SJCRH30 (cell line): ENCODE results near the gene ETDC. TPM values are rescaled to one million over a fixed set of nuclear protein-coding genes. Genes with fewer than 3 reads are reported as not detected.
A peak's percentile ranks its signal among the peaks of the same experiment; 100 is the strongest.
"Not testable (repeated sequence)": the region's sequence is repeated elsewhere in the genome, so short reads cannot be mapped to it uniquely, and the experiment has no call there.

Source experiments
- DNase-seq, 2 experiments: peaks; one replicate each; pipeline ENCODE4 v3.0.0-alpha.2; 2015 to 2020
- H3K27ac ChIP-seq: fragments of 250-450 bp; sonication (Bioruptor Pico); 2 replicates; pipeline ENCODE4 v1.5.1; 2020; ENCODE audit warnings: mild to moderate bottlenecking, moderate library complexity
- H3K27me3 ChIP-seq: fragments of 250-450 bp; sonication (Bioruptor Pico); 2 replicates; pipeline ENCODE4 v1.5.1; 2020; ENCODE audit warnings: mild to moderate bottlenecking, moderate library complexity
- H3K36me3 ChIP-seq: fragments of 250-450 bp; sonication (Bioruptor Pico); 2 replicates; pipeline ENCODE4 v1.5.1; 2020; ENCODE audit warnings: mild to moderate bottlenecking, moderate library complexity
- H3K4me1 ChIP-seq: fragments of 250-450 bp; sonication (Bioruptor Pico); 2 replicates; pipeline ENCODE4 v1.5.1; 2020; ENCODE audit warnings: mild to moderate bottlenecking, moderate library complexity
- H3K4me3 ChIP-seq: fragments of 250-450 bp; sonication (Bioruptor Pico); 2 replicates; pipeline ENCODE4 v1.5.1; 2020; ENCODE audit warnings: mild to moderate bottlenecking, moderate library complexity
- H3K9me3 ChIP-seq: fragments of 250-450 bp; sonication (Bioruptor Pico); replicated peaks from 2 replicates; pipeline ENCODE4 v1.5.1; 2020; ENCODE audit warnings: mild to moderate bottlenecking, moderate library complexity
- total RNA-seq: library from RNA; depleted of rRNA; stranded (reverse); fragments of >200 nt; shearing (Covaris generic); gene quantifications from 2 replicates; pipeline ENCODE4 v1.2.3, GENCODE V29; 2014; rRNA removed

The ETDC gene
- total RNA-seq: not detected in 2 replicates

DNA sequence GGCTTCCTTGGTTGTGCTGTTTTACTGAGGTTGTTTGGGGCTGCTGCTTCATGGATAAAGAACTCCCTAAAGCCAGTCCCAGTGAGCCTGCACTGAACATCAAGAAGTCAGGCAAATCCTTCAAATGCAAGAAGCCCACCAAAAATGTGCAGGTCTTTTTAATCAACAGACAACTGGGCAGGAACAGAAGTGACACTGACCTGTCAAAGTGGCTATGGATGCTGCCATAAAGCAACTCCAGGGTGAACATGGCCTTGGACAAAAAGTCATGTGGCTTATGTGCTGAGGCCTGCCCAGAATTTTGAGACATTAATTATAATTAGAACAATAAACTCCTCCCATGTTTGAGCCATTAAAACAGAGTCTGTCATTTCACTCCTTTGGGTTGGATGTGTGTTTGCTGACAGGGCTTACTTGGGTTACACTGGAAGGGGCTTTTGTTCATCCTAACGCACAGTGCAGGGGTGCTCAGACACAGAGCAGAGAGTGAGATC, at the start of gene ETDC:
Gene ETDC, plus strand, starts transcription at position 51 of the 494 bp plus-strand sequence. Its CDS starts 0 bp downstream, at position 51.
- H3K4me1 ChIP-seq: peaks cover 3% of the 10 kb centered on the region; the same call in 1 of the 2 replicates
- no peaks in the 10 kb centered on the region for H3K36me3 ChIP-seq
- H3K9me3 ChIP-seq: no peaks in the 10 kb centered on the region
- H3K27me3 ChIP-seq: no peaks in the 10 kb centered on the region
- H3K27ac ChIP-seq: peak within 1 kb of the TSS; percentile 29; the same call in 1 of the 2 replicates
- no peak within 1 kb of the TSS for H3K4me3 ChIP-seq
- DNase-seq: no peak

GRCh38 chrX:135260976-135261375, 48.3 kb upstream of the ETDC start:
- not testable (repeated sequence) for H3K36me3 ChIP-seq, H3K9me3 ChIP-seq, H3K4me3 ChIP-seq, H3K27me3 ChIP-seq, DNase-seq, H3K4me1 ChIP-seq, H3K27ac ChIP-seq

DNA sequence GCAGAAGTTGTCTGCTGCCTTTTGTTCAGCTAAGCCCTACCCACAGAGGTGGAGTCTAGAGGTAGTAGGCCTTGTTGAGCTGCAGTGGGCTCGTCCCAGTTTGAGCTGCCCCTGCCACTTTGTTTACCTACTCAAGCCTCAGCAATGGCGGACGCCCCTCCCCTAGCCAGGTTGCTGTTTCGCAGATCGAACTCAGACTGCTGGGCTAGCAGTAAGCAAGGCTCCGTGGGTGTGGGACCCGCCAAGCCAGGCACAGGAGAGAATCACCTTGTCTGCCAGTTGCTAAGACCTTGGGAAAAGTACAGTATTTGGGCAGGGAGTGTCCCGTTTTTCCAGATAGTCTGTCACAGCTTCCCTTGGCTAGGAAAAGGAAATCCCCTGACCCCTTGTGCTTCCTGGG, 45.9 kb upstream of the ETDC start:
- H3K4me1 ChIP-seq, H3K27me3 ChIP-seq, H3K4me3 ChIP-seq, H3K9me3 ChIP-seq, H3K36me3 ChIP-seq, DNase-seq, H3K27ac ChIP-seq: not testable (repeated sequence)

DNA sequence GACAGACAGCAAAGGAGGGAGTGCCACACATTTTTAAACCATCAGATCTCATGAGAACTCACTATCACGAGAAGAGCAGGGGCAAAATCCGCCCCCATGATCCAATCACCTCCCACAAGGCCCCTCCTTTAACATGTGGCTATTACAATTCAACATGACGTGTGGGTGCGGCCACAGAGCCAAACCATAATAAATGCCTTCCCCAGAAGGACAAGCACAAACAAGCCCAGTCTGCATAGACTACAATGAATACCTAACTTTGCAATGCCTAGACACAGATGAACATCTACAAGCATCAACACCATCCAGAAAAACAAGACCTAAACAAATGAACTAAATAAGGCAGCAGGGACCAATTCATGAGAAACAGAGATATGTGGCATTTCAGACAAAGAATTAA, 45.1 kb upstream of the ETDC start:
- Histone ChIP-seq H3K9me3 (no peaks in the 10 kb centered on the region), H3K27ac (no peak overlapping the region), H3K36me3 (no peaks in the 10 kb centered on the region), H3K27me3 (no peaks in the 10 kb centered on the region), H3K4me1 (no peaks in the 10 kb centered on the region), H3K4me3 (no peak overlapping the region)
- DNase-seq: no peak

DNA sequence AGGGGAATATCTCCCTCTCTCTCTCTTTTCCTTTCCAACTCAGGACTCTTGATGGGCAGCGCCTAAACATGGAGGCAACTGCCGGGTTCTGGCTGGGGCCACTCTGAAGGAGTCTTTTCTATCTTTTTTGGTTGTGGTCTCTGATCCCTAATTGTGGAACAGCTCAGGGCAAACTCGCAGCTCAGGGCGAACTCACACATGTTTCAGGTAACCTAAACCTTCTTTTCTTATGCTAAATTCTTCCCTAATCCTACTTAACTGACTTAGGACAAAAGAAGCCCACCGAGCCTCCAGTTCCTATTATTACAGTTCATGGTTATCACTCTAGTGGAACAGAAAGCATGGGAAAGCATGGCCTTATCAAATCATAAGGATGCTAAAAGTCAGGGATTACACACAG, 36.1 kb upstream of the ETDC start:
- Histone ChIP-seq H3K27me3 (no peaks in the 10 kb centered on the region), H3K36me3 (no peaks in the 10 kb centered on the region), H3K4me3 (no peak overlapping the region), H3K27ac (no peak overlapping the region), H3K9me3 (no peaks in the 10 kb centered on the region), H3K4me1 (no peaks in the 10 kb centered on the region)
- no peak for DNase-seq

DNA sequence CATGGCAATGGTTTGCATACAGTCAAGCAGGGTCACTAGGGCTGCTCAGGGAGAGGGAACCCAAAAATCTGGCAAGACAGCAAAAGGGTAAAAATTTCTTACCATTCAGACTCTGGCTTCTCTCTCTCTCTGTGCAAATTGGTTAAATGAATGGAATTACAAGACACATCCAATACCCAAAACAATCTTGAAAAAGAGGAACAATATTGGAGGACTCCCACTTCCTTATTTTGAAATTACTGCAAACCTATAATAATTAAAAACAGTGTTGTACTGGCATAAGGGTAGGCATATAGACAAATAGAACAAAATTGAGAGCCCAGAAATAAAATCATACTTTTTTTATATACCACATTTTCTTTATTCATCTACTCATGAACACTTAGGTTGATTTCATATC, 33.3 kb upstream of the ETDC start:
- H3K4me1 ChIP-seq: no peaks in the 10 kb centered on the region
- H3K4me3 ChIP-seq: no peak overlapping the region
- no peaks in the 10 kb centered on the region for H3K9me3 ChIP-seq
- DNase-seq: no peak
- H3K27me3 ChIP-seq: no peaks in the 10 kb centered on the region
- no peaks in the 10 kb centered on the region for H3K36me3 ChIP-seq
- no peak overlapping the region for H3K27ac ChIP-seq

DNA sequence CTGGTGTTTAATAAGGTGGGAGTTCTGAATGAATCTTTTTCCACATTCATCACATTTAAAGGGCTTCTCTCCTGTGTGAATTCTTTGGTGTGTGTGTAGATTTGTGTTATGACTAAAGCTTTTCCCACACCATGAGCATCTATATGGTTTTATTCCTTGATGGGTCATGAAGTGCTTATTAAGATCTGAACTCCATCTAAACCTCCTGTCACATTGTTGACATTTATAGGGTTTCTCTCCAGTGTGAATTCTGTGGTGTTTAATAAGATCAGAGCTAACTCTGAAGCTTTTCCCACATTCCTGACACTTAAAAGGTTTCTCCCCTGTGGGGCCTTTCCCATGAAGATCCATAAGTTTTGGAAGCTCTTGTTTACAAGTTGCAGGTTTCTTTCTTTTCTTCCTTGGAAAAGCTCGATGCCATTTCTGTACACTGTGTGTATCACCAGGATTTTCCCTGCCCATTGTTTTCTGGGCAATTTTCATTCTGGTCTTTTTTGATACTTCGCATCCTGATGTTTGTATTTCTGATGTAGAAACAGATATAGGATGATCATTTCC, 21.9 kb upstream of the ETDC start:
- Histone ChIP-seq H3K27ac (no peak overlapping the region), H3K36me3 (no peaks in the 10 kb centered on the region; the same call in 1 of the 2 replicates), H3K4me1 (no peaks in the 10 kb centered on the region), H3K27me3 (no peaks in the 10 kb centered on the region), H3K4me3 (no peak overlapping the region), H3K9me3 (no peaks in the 10 kb centered on the region)
- no peak for DNase-seq

- Histone ChIP-seq H3K27ac (no peak overlapping the region), H3K36me3 (no peaks in the 10 kb centered on the region), H3K9me3 (no peaks in the 10 kb centered on the region), H3K4me3 (no peak overlapping the region), H3K27me3 (no peaks in the 10 kb centered on the region), H3K4me1 (no peaks in the 10 kb centered on the region)
- no peak for DNase-seq
Observed at GRCh38 chrX:135295238-135295943, 13.9 kb upstream of the ETDC start.

- no peak overlapping the region for H3K27ac ChIP-seq
- DNase-seq: no peak
- no peaks in the 10 kb centered on the region for H3K27me3 ChIP-seq
- H3K36me3 ChIP-seq: no peaks in the 10 kb centered on the region
- no peaks in the 10 kb centered on the region for H3K4me1 ChIP-seq
- no peaks in the 10 kb centered on the region for H3K9me3 ChIP-seq
- H3K4me3 ChIP-seq: no peak overlapping the region
Observed at GRCh38 chrX:135295944-135296305, 13.4 kb upstream of the ETDC start.

GRCh38 chrX:135302269-135302873, 6.9 kb upstream of the ETDC start:
- Histone ChIP-seq H3K9me3 (no peaks in the 10 kb centered on the region), H3K27ac (no peak overlapping the region), H3K27me3 (no peaks in the 10 kb centered on the region), H3K4me1 (no peaks in the 10 kb centered on the region), H3K36me3 (no peaks in the 10 kb centered on the region), H3K4me3 (no peak overlapping the region)
- DNase-seq: no peak

DNA sequence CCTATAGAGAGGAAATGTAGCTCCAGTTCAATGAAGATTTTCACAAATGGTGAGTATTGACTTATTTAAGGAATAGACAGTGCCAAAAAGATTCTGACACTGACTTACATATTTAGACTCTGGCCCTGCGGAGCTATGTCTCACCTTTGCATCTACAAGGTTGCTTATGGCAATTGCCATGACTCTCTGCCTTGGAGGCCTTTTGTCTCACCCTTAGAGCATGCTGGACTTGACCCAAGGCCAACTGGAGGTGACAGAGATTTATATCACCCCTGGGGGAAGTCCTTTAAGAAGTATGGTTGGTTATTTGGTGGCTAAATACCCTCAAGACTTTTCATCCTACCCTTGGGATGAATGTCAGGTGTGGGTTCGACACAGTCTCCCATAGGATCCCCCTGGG, 4.5 kb upstream of the ETDC start:
- H3K4me1 ChIP-seq: no peaks in the 10 kb centered on the region; the same call in 1 of the 2 replicates
- DNase-seq: no peak
- H3K4me3 ChIP-seq: no peak overlapping the region
- H3K9me3 ChIP-seq: no peaks in the 10 kb centered on the region
- no peaks in the 10 kb centered on the region for H3K27me3 ChIP-seq
- no peak overlapping the region for H3K27ac ChIP-seq
- H3K36me3 ChIP-seq: no peaks in the 10 kb centered on the region

GRCh38 chrX:135307171-135307570, 2.1 kb upstream of the ETDC start:
- no peaks in the 10 kb centered on the region for H3K9me3 ChIP-seq
- no peaks in the 10 kb centered on the region for H3K36me3 ChIP-seq
- H3K4me3 ChIP-seq: no peak overlapping the region
- peaks cover 3% of the 10 kb centered on the region; the same call in 1 of the 2 replicates for H3K4me1 ChIP-seq
- H3K27me3 ChIP-seq: no peaks in the 10 kb centered on the region
- DNase-seq: no peak
- no peak overlapping the region for H3K27ac ChIP-seq

- Histone ChIP-seq H3K4me3 (no peak overlapping the region), H3K36me3 (no peaks in the 10 kb centered on the region), H3K4me1 (peaks cover 3% of the 10 kb centered on the region; the same call in 1 of the 2 replicates), H3K9me3 (no peaks in the 10 kb centered on the region), H3K27me3 (no peaks in the 10 kb centered on the region), H3K27ac (no peak overlapping the region)
- peak in 1 of 2 experiments; percentile 3 for DNase-seq
Observed at GRCh38 chrX:135308345-135308855, 880 bp upstream of the ETDC start.

DNA sequence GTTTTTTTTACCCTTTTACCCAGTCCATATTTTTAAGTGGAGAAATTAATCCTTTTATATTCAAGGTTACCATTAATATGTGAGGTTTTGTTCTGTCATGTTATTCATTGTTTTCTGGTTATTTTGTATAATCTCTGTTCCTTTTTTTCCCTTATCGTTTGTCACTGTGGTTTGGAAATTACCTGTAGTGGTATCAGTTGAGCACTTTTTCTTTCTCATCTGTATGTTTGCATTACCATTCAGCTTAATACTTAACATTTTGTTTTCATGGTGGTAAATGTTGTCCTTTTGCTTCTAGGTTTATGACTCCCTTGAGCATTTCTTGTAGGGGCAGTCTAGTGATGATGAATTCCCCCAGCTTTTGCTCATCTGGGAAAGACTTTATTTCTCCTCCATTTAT, 6.6 kb downstream of the ETDC start:
- H3K4me3 ChIP-seq: no peak overlapping the region
- H3K36me3 ChIP-seq: no peaks in the 10 kb centered on the region
- no peaks in the 10 kb centered on the region for H3K27me3 ChIP-seq
- no peaks in the 10 kb centered on the region for H3K9me3 ChIP-seq
- H3K27ac ChIP-seq: no peak overlapping the region
- H3K4me1 ChIP-seq: no peaks in the 10 kb centered on the region
- no peak for DNase-seq

DNA sequence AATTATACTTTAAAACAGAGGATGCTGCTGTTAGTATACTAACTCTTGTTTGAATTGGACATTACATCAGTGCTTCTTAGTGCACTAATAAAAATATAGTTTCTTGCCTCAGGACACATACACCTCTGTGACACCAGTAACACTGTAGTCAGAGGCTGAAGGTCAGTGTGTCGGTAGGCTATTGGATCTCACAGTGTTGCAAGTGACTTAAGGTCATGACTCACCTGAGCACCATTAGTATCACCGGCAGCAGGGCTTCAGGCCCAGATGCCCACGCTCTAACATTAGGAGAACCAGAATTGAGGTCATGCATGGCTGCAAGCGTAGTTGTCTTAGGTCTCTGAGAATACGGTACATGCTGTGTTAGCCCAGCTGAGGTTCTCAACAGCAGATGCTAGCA, 15.2 kb downstream of the ETDC start:
- Histone ChIP-seq H3K27me3 (no peaks in the 10 kb centered on the region), H3K4me3 (no peak overlapping the region), H3K9me3 (no peaks in the 10 kb centered on the region), H3K36me3 (no peaks in the 10 kb centered on the region), H3K27ac (no peak overlapping the region), H3K4me1 (no peaks in the 10 kb centered on the region)
- no peak for DNase-seq
